Measurements from ENCODE around the gene NCOR2.

DNA sequence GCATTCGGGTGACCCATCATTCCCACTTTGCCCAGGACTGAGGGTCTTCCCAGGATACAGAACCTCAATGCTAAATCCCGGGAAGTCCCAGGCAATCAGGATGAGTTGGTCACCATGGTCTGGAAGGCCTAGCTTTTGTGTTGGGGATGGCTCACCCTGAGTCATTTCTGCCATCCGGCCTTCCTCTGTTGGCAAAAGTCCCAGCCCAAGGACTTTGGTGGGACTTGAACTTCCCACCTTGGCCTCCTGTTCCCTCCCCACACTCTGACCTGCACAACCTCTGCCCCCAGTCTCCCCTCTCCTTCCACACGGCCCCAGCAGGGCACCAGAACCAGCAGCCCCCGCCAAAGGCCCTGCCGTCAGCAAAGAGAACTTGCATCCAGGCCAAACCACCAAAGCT, 24.6 kb upstream of the NCOR2 start:
- TF ChIP-seq, protein P1, sequence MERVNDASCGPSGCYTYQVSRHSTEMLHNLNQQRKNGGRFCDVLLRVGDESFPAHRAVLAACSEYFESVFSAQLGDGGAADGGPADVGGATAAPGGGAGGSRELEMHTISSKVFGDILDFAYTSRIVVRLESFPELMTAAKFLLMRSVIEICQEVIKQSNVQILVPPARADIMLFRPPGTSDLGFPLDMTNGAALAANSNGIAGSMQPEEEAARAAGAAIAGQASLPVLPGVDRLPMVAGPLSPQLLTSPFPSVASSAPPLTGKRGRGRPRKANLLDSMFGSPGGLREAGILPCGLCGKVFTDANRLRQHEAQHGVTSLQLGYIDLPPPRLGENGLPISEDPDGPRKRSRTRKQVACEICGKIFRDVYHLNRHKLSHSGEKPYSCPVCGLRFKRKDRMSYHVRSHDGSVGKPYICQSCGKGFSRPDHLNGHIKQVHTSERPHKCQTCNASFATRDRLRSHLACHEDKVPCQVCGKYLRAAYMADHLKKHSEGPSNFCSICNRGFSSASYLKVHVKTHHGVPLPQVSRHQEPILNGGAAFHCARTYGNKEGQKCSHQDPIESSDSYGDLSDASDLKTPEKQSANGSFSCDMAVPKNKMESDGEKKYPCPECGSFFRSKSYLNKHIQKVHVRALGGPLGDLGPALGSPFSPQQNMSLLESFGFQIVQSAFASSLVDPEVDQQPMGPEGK (CRISPR knock-in tag; IDR thresholded peaks at IDR 0.05; ENCODE audit: borderline replicate concordance): no peak
- no peak for TF ChIP-seq ARNTL (CRISPR knock-in tag; IDR thresholded peaks at IDR 0.05; ENCODE audit: borderline replicate concordance, low read depth)
- TF ChIP-seq SNAI2 (CRISPR knock-in tag; IDR thresholded peaks at IDR 0.05): no peak
- no peak for TF ChIP-seq ESRRG (CRISPR knock-in tag; IDR thresholded peaks at IDR 0.05)
- TF ChIP-seq, protein P2, sequence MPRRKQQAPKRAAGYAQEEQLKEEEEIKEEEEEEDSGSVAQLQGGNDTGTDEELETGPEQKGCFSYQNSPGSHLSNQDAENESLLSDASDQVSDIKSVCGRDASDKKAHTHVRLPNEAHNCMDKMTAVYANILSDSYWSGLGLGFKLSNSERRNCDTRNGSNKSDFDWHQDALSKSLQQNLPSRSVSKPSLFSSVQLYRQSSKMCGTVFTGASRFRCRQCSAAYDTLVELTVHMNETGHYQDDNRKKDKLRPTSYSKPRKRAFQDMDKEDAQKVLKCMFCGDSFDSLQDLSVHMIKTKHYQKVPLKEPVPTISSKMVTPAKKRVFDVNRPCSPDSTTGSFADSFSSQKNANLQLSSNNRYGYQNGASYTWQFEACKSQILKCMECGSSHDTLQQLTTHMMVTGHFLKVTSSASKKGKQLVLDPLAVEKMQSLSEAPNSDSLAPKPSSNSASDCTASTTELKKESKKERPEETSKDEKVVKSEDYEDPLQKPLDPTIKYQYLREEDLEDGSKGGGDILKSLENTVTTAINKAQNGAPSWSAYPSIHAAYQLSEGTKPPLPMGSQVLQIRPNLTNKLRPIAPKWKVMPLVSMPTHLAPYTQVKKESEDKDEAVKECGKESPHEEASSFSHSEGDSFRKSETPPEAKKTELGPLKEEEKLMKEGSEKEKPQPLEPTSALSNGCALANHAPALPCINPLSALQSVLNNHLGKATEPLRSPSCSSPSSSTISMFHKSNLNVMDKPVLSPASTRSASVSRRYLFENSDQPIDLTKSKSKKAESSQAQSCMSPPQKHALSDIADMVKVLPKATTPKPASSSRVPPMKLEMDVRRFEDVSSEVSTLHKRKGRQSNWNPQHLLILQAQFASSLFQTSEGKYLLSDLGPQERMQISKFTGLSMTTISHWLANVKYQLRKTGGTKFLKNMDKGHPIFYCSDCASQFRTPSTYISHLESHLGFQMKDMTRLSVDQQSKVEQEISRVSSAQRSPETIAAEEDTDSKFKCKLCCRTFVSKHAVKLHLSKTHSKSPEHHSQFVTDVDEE (CRISPR knock-in tag; IDR thresholded peaks at IDR 0.05): no peak
- no peak for TF ChIP-seq ZNF70 (CRISPR knock-in tag; IDR thresholded peaks at IDR 0.05)
- no peak for TF ChIP-seq ZFP3 (CRISPR knock-in tag; IDR thresholded peaks at IDR 0.05)
- TF ChIP-seq, protein P3, sequence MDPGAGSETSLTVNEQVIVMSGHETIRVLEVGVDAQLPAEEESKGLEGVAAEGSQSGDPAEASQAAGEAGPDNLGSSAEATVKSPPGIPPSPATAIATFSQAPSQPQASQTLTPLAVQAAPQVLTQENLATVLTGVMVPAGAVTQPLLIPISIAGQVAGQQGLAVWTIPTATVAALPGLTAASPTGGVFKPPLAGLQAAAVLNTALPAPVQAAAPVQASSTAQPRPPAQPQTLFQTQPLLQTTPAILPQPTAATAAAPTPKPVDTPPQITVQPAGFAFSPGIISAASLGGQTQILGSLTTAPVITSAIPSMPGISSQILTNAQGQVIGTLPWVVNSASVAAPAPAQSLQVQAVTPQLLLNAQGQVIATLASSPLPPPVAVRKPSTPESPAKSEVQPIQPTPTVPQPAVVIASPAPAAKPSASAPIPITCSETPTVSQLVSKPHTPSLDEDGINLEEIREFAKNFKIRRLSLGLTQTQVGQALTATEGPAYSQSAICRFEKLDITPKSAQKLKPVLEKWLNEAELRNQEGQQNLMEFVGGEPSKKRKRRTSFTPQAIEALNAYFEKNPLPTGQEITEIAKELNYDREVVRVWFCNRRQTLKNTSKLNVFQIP (CRISPR knock-in tag; IDR thresholded peaks at IDR 0.05; ENCODE audit: borderline replicate concordance, low read depth): no peak
